ENCODE measurements around the gene N4BP3. TPM values are rescaled to one million over a fixed set of nuclear protein-coding genes. Genes with fewer than 3 reads are reported as not detected.
A peak's percentile ranks its signal among the peaks of the same experiment; 100 is the strongest.
"Not testable (repeated sequence)": the region's sequence is repeated elsewhere in the genome, so short reads cannot be mapped to it uniquely, and the experiment has no call there.

The N4BP3 gene
- total RNA-seq, 1 donor from 2014 or later: 0.32 TPM

- no peak overlapping the region for H3K27ac Mint-ChIP-seq (ENCODE audit: unreplicated experiment)
- no peak for DNase-seq (ENCODE audit: low spot score)
- H3K4me3 Mint-ChIP-seq (ENCODE audit: unreplicated experiment): no peak overlapping the region
- no peak for TF ChIP-seq CTCF (IDR thresholded peaks at IDR 0.05)
- peaks cover 25% of the 10 kb centered on the region for H3K27me3 Mint-ChIP-seq (ENCODE audit: low read depth)
- H3K4me1 Mint-ChIP-seq (ENCODE audit: low read depth): peaks cover 5% of the 10 kb centered on the region
- H3K36me3 Mint-ChIP-seq (ENCODE audit: low read depth): no peaks in the 10 kb centered on the region
- H3K9me3 Mint-ChIP-seq (ENCODE audit: low read depth): no peaks in the 10 kb centered on the region
Measured at GRCh38 chr5:178072749-178073148, 40.6 kb upstream of the N4BP3 start.

GRCh38 chr5:178074266-178074952 lies 38.9 kb upstream of the N4BP3 start:
- Mint-ChIP-seq H3K27ac (ENCODE audit: unreplicated experiment) (no peak overlapping the region), H3K4me3 (ENCODE audit: unreplicated experiment) (no peak overlapping the region), H3K36me3 (ENCODE audit: low read depth) (no peaks in the 10 kb centered on the region), H3K9me3 (ENCODE audit: low read depth) (no peaks in the 10 kb centered on the region), H3K27me3 (ENCODE audit: low read depth) (peaks cover 19% of the 10 kb centered on the region), H3K4me1 (ENCODE audit: low read depth) (peaks cover 5% of the 10 kb centered on the region)
- peak; percentile 15 for TF ChIP-seq CTCF (IDR thresholded peaks at IDR 0.05)
- DNase-seq (ENCODE audit: low spot score): no peak

- H3K27ac Mint-ChIP-seq (ENCODE audit: unreplicated experiment); H3K9me3 Mint-ChIP-seq (ENCODE audit: low read depth); H3K4me3 Mint-ChIP-seq (ENCODE audit: unreplicated experiment); H3K36me3 Mint-ChIP-seq (ENCODE audit: low read depth); H3K4me1 Mint-ChIP-seq (ENCODE audit: low read depth); DNase-seq (ENCODE audit: low spot score): not testable (repeated sequence)
- peaks cover 28% of the 10 kb centered on the region for H3K27me3 Mint-ChIP-seq (ENCODE audit: low read depth)
Measured at GRCh38 chr5:178076965-178077364, 36.4 kb upstream of the N4BP3 start.

- no peak for TF ChIP-seq CTCF (IDR thresholded peaks at IDR 0.05)
- H3K27me3 Mint-ChIP-seq (ENCODE audit: low read depth): peaks cover 30% of the 10 kb centered on the region
- no peak overlapping the region for H3K27ac Mint-ChIP-seq (ENCODE audit: unreplicated experiment)
Measured at GRCh38 chr5:178077751-178078150, 35.6 kb upstream of the N4BP3 start.

GRCh38 chr5:178078197-178079010 lies 34.9 kb upstream of the N4BP3 start:
- no peaks in the 10 kb centered on the region for H3K36me3 Mint-ChIP-seq (ENCODE audit: low read depth)
- no peak overlapping the region for H3K27ac Mint-ChIP-seq (ENCODE audit: unreplicated experiment)
- H3K4me3 Mint-ChIP-seq (ENCODE audit: unreplicated experiment): no peak overlapping the region
- TF ChIP-seq CTCF (IDR thresholded peaks at IDR 0.05): no peak
- H3K4me1 Mint-ChIP-seq (ENCODE audit: low read depth): peaks cover 5% of the 10 kb centered on the region
- peaks cover 34% of the 10 kb centered on the region for H3K27me3 Mint-ChIP-seq (ENCODE audit: low read depth)
- H3K9me3 Mint-ChIP-seq (ENCODE audit: low read depth): no peaks in the 10 kb centered on the region
- DNase-seq (ENCODE audit: low spot score): no peak

More at GRCh38 chr5:178077751-178078150, 35.6 kb upstream of the N4BP3 start:
- H3K4me3 Mint-ChIP-seq (ENCODE audit: unreplicated experiment): no peak overlapping the region
- H3K9me3 Mint-ChIP-seq (ENCODE audit: low read depth): no peaks in the 10 kb centered on the region
- H3K4me1 Mint-ChIP-seq (ENCODE audit: low read depth): peaks cover 5% of the 10 kb centered on the region
- no peaks in the 10 kb centered on the region for H3K36me3 Mint-ChIP-seq (ENCODE audit: low read depth)
- no peak for DNase-seq (ENCODE audit: low spot score)
